ENCODE results near the gene OR9A4. TPM values are rescaled to one million over a fixed set of nuclear protein-coding genes. Genes with fewer than 3 reads are reported as not detected.

Gene OR9A4
- not detected for total RNA-seq
- long read RNA-seq, result 0 reads

DNA sequence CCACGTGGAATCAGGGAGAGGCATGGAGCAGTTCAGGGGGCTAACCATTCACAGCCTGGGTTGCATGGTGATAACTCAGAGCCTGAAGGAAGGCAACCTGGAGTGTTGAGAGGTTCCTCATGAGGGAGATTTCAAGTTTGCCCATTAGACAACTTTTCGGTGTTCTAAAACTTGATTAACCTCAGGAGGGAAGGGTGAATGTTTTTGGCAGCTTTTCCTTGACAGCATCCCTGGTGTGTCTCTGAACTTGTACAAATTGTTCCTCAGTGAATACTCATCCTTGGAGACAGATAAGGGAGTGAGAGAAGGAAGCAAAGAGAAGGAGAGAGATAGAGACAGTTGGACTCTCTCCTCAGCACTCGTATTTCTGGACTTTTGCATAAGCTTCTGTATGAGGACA, at the start of gene OR9A4:
OR9A4 (plus strand) TSS at position 301 of the 400 bp plus-strand sequence. CDS start 2,477 bp downstream, outside the sequence.
- no peaks in the 10 kb centered on the region for H3K9me3 ChIP-seq
- no peak for DNase-seq
- H3K27ac ChIP-seq, result no peak within 1 kb of the TSS
- WGBS (ENCODE audit: insufficient coverage, low coverage, low lambda C conversion rate, missing lambda C conversion rate), result 48% methylated on average over 3 of the region's 3 CpGs
- H3K4me1 ChIP-seq, result no peaks in the 10 kb centered on the region
- H3K36me3 ChIP-seq, result no peaks in the 10 kb centered on the region
- no peaks in the 10 kb centered on the region for H3K27me3 ChIP-seq
- no peak for TF ChIP-seq POLR2A (IDR thresholded peaks at IDR 0.05)
- TF ChIP-seq, protein P1, sequence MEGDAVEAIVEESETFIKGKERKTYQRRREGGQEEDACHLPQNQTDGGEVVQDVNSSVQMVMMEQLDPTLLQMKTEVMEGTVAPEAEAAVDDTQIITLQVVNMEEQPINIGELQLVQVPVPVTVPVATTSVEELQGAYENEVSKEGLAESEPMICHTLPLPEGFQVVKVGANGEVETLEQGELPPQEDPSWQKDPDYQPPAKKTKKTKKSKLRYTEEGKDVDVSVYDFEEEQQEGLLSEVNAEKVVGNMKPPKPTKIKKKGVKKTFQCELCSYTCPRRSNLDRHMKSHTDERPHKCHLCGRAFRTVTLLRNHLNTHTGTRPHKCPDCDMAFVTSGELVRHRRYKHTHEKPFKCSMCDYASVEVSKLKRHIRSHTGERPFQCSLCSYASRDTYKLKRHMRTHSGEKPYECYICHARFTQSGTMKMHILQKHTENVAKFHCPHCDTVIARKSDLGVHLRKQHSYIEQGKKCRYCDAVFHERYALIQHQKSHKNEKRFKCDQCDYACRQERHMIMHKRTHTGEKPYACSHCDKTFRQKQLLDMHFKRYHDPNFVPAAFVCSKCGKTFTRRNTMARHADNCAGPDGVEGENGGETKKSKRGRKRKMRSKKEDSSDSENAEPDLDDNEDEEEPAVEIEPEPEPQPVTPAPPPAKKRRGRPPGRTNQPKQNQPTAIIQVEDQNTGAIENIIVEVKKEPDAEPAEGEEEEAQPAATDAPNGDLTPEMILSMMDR (IDR thresholded peaks at IDR 0.05), result no peak
- ATAC-seq, result no peak
- intact Hi-C loops (cut with DNase I), result no loop called here
- H3K4me3 ChIP-seq, result no peak within 1 kb of the TSS

DNA sequence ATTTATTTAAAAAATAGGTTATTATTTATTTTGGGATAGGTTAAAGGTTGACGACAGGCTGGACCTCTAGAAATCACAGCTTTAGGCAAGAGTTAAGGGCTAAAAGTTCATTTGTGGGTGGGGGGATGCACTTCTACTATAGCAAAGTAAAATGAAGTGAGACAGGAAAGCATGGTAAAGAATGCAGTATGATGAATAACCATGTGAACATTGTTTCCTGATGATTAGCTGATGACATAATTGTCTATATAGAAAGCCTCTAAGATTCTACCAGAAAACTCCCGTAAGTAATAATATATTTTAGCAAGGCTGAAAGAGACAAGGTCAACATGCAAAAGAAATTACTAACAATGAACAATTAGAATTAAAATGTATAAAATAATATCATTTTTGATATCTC, 49.2 kb upstream of the OR9A4 start:
- no peaks in the 10 kb centered on the region for H3K9me3 ChIP-seq
- TF ChIP-seq POLR2A (IDR thresholded peaks at IDR 0.05), result no peak
- TF ChIP-seq, protein P1 (IDR thresholded peaks at IDR 0.05), result no peak
- ATAC-seq (no peak), DNase-seq (no peak)
- H3K4me1 ChIP-seq, result no peaks in the 10 kb centered on the region
- no peaks in the 10 kb centered on the region for H3K36me3 ChIP-seq
- no peak overlapping the region for H3K4me3 ChIP-seq
- intact Hi-C loops (cut with DNase I), result no loop called here
- no peak overlapping the region for H3K27ac ChIP-seq
- H3K27me3 ChIP-seq, result no peaks in the 10 kb centered on the region
- WGBS (ENCODE audit: insufficient coverage, low coverage, low lambda C conversion rate, missing lambda C conversion rate), result 53% methylated on average over 2 of the region's 2 CpGs

GRCh38 chr7:141872931-141873330, 43.3 kb upstream of the OR9A4 start:
- no peaks in the 10 kb centered on the region for H3K36me3 ChIP-seq
- H3K9me3 ChIP-seq, result no peaks in the 10 kb centered on the region
- no peak overlapping the region for H3K27ac ChIP-seq
- intact Hi-C loops (cut with DNase I), result no loop called here
- H3K4me3 ChIP-seq, result no peak overlapping the region
- DNase-seq (no peak), ATAC-seq (no peak)
- no peaks in the 10 kb centered on the region for H3K4me1 ChIP-seq
- TF ChIP-seq POLR2A (IDR thresholded peaks at IDR 0.05), result no peak
- TF ChIP-seq, protein P1 (IDR thresholded peaks at IDR 0.05), result no peak
- H3K27me3 ChIP-seq, result no peaks in the 10 kb centered on the region
- WGBS (ENCODE audit: insufficient coverage, low coverage, low lambda C conversion rate, missing lambda C conversion rate), result 67% methylated on average over 3 of the region's 3 CpGs

GRCh38 chr7:141874787-141875186, 41.4 kb upstream of the OR9A4 start:
- no peak for ATAC-seq
- intact Hi-C loops (cut with DNase I), result no loop called here

More at GRCh38 chr7:141874787-141875186, 41.4 kb upstream of the OR9A4 start:
- no peaks in the 10 kb centered on the region for H3K27me3 ChIP-seq
- WGBS (ENCODE audit: insufficient coverage, low coverage, low lambda C conversion rate, missing lambda C conversion rate), result 31% methylated on average over 3 of the region's 3 CpGs
- no peak overlapping the region for H3K4me3 ChIP-seq
- TF ChIP-seq, protein P1 (IDR thresholded peaks at IDR 0.05), result no peak
- no peak for TF ChIP-seq POLR2A (IDR thresholded peaks at IDR 0.05)
- no peak for DNase-seq
- H3K4me1 ChIP-seq, result no peaks in the 10 kb centered on the region
- no peaks in the 10 kb centered on the region for H3K36me3 ChIP-seq
- no peaks in the 10 kb centered on the region for H3K9me3 ChIP-seq
- H3K27ac ChIP-seq, result no peak overlapping the region

Data from right lobe of liver (tissue), 6 donors.